K562 (cell line): ENCODE measurements around the gene NEK2. TPM values are rescaled to one million over a fixed set of nuclear protein-coding genes. Genes with fewer than 3 reads are reported as not detected.

Experiments used
- ATAC-seq: fragments of 200-7000 bp; cut with Tn5 transposase; 3 replicates; pipeline ENCODE4 v1.9.1; 2020; ENCODE audit warnings: moderate library complexity
- BruUV-seq: library from RNA; stranded (reverse); fragments of 400-500 nt; replicated peaks from 2 replicates; lab custom pipeline; 2021; lab: Mats Ljungman, UMichigan
- CTCF ChIA-PET: fragments of 300-600 bp; formaldehyde crosslinking; extraction: SDS; loops from one replicate; lab custom pipeline; 2021; ENCODE audit warnings: low intra/inter-chr PET ratio; lab: Yijun Ruan, JAX
- POLR2A ChIA-PET: fragments of 300-600, 350-650 bp; sonication (Branson Sonifier 250); formaldehyde crosslinking; extraction: SDS; loops from one replicate; lab custom pipeline; 2021; ENCODE audit warnings: antibody characterized with exemption, inconsistent platforms; lab: Yijun Ruan, JAX
- DNase-seq, 4 experiments: peaks; one replicate each; pipeline versions ENCODE4 v3.0.0 to v3.0.0-alpha.2; 2011 to 2018; ENCODE audit warnings: low spot score in 3 of 4, mixed read lengths in 3 of 4; ENCODE audit errors: extremely low read depth in 1 of 4
- FAIRE-seq: peaks from 2 replicates; lab custom pipeline; 2011; peaks lifted over from hg19 to GRCh38; lab: Jason Lieb, UNC
- H2AFZ ChIP-seq: 2 replicates; pipeline ENCODE4 v1.6.0; 2011; ENCODE audit warnings: low read depth, low read length, control low read depth, inconsistent platforms
- H3K27ac ChIP-seq: fragments of 200-600 bp; 3 replicates; pipeline ENCODE4 v1.8.0; 2011; ENCODE audit warnings: low read depth, mild to moderate bottlenecking, control low read depth, inconsistent platforms, low read length, moderate library complexity, mixed read lengths; ENCODE audit errors: extremely low read depth
- H3K27me3 ChIP-seq, 2 experiments: fragments of 300-600 bp in 1 of 2; 2 replicates in 1 of 2; 3 replicates in 1 of 2; pipeline versions ENCODE4 v1.6.0 to v1.8.0; 2011; ENCODE audit warnings: inconsistent platforms in 2 of 2, low read length in 2 of 2, mild to moderate bottlenecking in 1 of 2, mixed read lengths in 1 of 2, moderate library complexity in 1 of 2; ENCODE audit not compliant: control insufficient read depth in 2 of 2, insufficient read depth in 2 of 2
- H3K36me3 ChIP-seq: fragments of 300-600 bp; 3 replicates; pipeline ENCODE4 v1.8.0; 2011; ENCODE audit warnings: mild to moderate bottlenecking, low read length, inconsistent platforms; ENCODE audit not compliant: control insufficient read depth, insufficient read depth
- H3K4me1 ChIP-seq, 2 experiments: fragments of 200-600 bp in 1 of 2; replicated peaks in 1 of 2; 2 replicates in 1 of 2; 3 replicates in 1 of 2; pipeline versions ENCODE4 v1.5.1 to v1.8.0; 2011; ENCODE audit warnings: inconsistent platforms in 2 of 2, low read length in 2 of 2, mild to moderate bottlenecking in 1 of 2, mixed read lengths in 1 of 2, moderate library complexity in 1 of 2; ENCODE audit not compliant: control insufficient read depth in 2 of 2, insufficient read depth in 2 of 2
- H3K4me2 ChIP-seq: 2 replicates; pipeline ENCODE4 v1.6.1; 2011; ENCODE audit warnings: low read length, control low read depth, inconsistent platforms, mixed read lengths; ENCODE audit not compliant: insufficient read depth
- H3K4me3 ChIP-seq: fragments of 200-600 bp; sonication (generic), shearing (Covaris generic); 2 replicates; pipeline ENCODE4 v1.5.1; 2016; ENCODE audit warnings: control low read depth, inconsistent platforms
- H3K79me2 ChIP-seq: fragments of 200-600 bp; 3 replicates; pipeline ENCODE4 v1.8.0; 2011; ENCODE audit warnings: low read length, inconsistent platforms; ENCODE audit not compliant: control insufficient read depth, insufficient read depth
- H3K9ac ChIP-seq, 2 experiments: 2 replicates each; pipeline versions ENCODE4 v1.6.0 to v1.6.1; 2011; ENCODE audit warnings: low read depth in 2 of 2, low read length in 2 of 2, control low read depth in 1 of 2, inconsistent platforms in 1 of 2, mild to moderate bottlenecking in 1 of 2, mixed read lengths in 1 of 2; ENCODE audit not compliant: insufficient read depth in 1 of 2
- H3K9me1 ChIP-seq: one replicate; pipeline ENCODE4 v1.6.0; 2011; ENCODE audit warnings: inconsistent platforms, mild to moderate bottlenecking, low read length, moderate library complexity; ENCODE audit not compliant: control insufficient read depth, insufficient read depth
- H3K9me3 ChIP-seq: replicated peaks from 2 replicates; pipeline ENCODE4 v1.5.1; 2011; ENCODE audit warnings: low read depth, low read length, inconsistent platforms; ENCODE audit not compliant: control insufficient read depth, insufficient read depth
- H4K20me1 ChIP-seq: replicated peaks from 2 replicates; pipeline ENCODE4 v1.6.1; 2011; ENCODE audit warnings: low read length, inconsistent platforms, mixed read lengths; ENCODE audit not compliant: control insufficient read depth, insufficient read depth
- FOXK2 ChIP-seq, 2 experiments: fragments of 450-650 bp; IDR thresholded peaks in 1 of 2; conservative IDR thresholded peaks in 1 of 2; 2 replicates each; pipeline ENCODE4 v1.6.1; 2016; ENCODE audit warnings: low read depth in 2 of 2, mild to moderate bottlenecking in 1 of 2
- HDAC1 ChIP-seq, 2 experiments: fragments of 450-650 bp; IDR thresholded peaks; 2 replicates each; pipeline ENCODE4 v1.6.1; 2016 to 2017; ENCODE audit warnings: inconsistent platforms in 1 of 2, mild to moderate bottlenecking in 1 of 2, moderate library complexity in 1 of 2
- KDM1A ChIP-seq, 2 experiments: fragments of 450-650 bp; IDR thresholded peaks; 2 replicates each; pipeline ENCODE4 v1.6.1; 2016; ENCODE audit warnings: mild to moderate bottlenecking in 2 of 2
- RCOR1 ChIP-seq, 2 experiments: IDR thresholded peaks; 2 replicates each; pipeline ENCODE4 v1.6.1; 2012; ENCODE audit warnings: low read depth in 2 of 2, low read length in 2 of 2, borderline replicate concordance in 1 of 2, improper control_type of control experiment in 1 of 2
- WGBS: fragments of 100-300 bp; shearing (Covaris generic); methylation state at CpG from one replicate; pipeline ENCODE4 v1.1.6; 2016; ENCODE audit warnings: low coverage, mixed read lengths; ENCODE audit not compliant: insufficient coverage; ENCODE audit errors: missing lambda C conversion rate; 5-methylcytosine and 5-hydroxymethylcytosine counted together
- in situ Hi-C: fragments of 300-500 bp; cut with MboI; formaldehyde crosslinking; loops from 4 replicates; pipeline ENCODE4 v1.15.0; 2018; ENCODE audit warnings: inconsistent platforms, mixed read lengths
- intact Hi-C: fragments of 100-400 bp; cut with micrococcal nuclease; formaldehyde crosslinking; loops from 2 replicates; pipeline ENCODE4 v1.14.2; 2022
- polyA plus RNA-seq, 8 experiments: library from polyadenylated mRNA; depleted of rRNA in 4 of 8; stranded (reverse) in 5 of 8; unstranded in 3 of 8; fragments of >200 nt; fragmentation: Nextera tagmentation in 2 of 8; fragmentation: Illumina TruSeq in 1 of 8; extraction: Ambion mirVana in 2 of 8; extraction: Trizol in 1 of 8; gene quantifications; 2 replicates each; pipeline versions ENCODE4 v1.2.1 to v1.2.3, GENCODE V29; 2011 to 2014; ENCODE audit warnings: inconsistent platforms in 1 of 8, missing spikeins in 1 of 8
- total RNA-seq, 7 experiments: library from RNA; depleted of rRNA in 6 of 7; stranded (reverse); fragments of >200 nt in 6 of 7; fragmentation: Illumina TruSeq in 2 of 7; extraction: Trizol in 2 of 7; gene quantifications; 2 replicates each; pipeline versions ENCODE4 v1.2.1 to v1.2.3, GENCODE V29; 2011 to 2021; ENCODE audit warnings: low replicate concordance in 1 of 7

Gene NEK2
- total and polyA plus RNA-seq, 9 of the 15 experiments (the other 6 are each of a cell fraction or from before 2014, with no cell fraction given), result 30.0 to 74.7 (median 66.4) TPM

GRCh38 chr1:211639475-211640300, 35.7 kb downstream of the NEK2 start:
- H3K36me3 ChIP-seq, result no peaks in the 10 kb centered on the region
- TF ChIP-seq FOXK2 (conservative IDR thresholded peaks at IDR 0.05 in 1 of 2, IDR thresholded peaks at IDR 0.05 in 1 of 2; ENCODE audit: low read depth in 2 of 2) (no peak), HDAC1 (IDR thresholded peaks at IDR 0.05) (0 out of 4 replicates have a peak, but pooled peaks of 1 of the 2 experiments have one; percentile 34), RCOR1 (IDR thresholded peaks at IDR 0.05; ENCODE audit: borderline replicate concordance in 1 of 2, low read depth in 2 of 2, low read length in 2 of 2) (peak in 1 of 2 experiments; percentile 57; a peak in 2 of 4 replicates), KDM1A (IDR thresholded peaks at IDR 0.05) (peak; percentile 83 to 85)
- no peak for DNase-seq
- H3K4me2 ChIP-seq, result no peak overlapping the region
- ChIA-PET POLR2A (interaction anchor here (0.6 to 1.5 kb wide), 3 partner anchors 8 to 14 kb away, joined by 3 to 10 read pairs (median 3); no protein-coding TSS in a partner anchor), CTCF (no interaction called here)
- ATAC-seq, result no peak
- H3K9me1 ChIP-seq, result no peaks in the 10 kb centered on the region
- in situ Hi-C loops, result no loop called here
- H2AFZ ChIP-seq, result peak overlapping the region; percentile 46; the same call in 1 of the 2 replicates
- H3K9me3 ChIP-seq, result no peaks in the 10 kb centered on the region
- BruUV-seq, result no TSS peak
- 26% methylated on average over 13 of the region's 13 CpGs for WGBS
- H3K9ac ChIP-seq, result no peak overlapping the region
- no peak overlapping the region for H3K27ac ChIP-seq
- H3K79me2 ChIP-seq, result no peaks in the 10 kb centered on the region
- FAIRE-seq, result no peak
- H3K27me3 ChIP-seq, result no peaks in the 10 kb centered on the region
- H3K4me3 ChIP-seq, result no peak overlapping the region
- H3K4me1 ChIP-seq, result peaks cover 9 to 10% of the 10 kb centered on the region in 2 experiments; a peak in 3 of 5 replicates
- intact Hi-C loops, result no loop called here
- H4K20me1 ChIP-seq, result no peaks in the 10 kb centered on the region
